GM18867 (cell line): ENCODE results near the gene CCNJL.
A peak's percentile ranks its signal among the peaks of the same experiment; 100 is the strongest.

Source experiments
- ATAC-seq: cut with Tn5 transposase; IDR thresholded peaks from one replicate; pipeline ENCODE4 v1.9.1; 2021; ENCODE audit warnings: mild to moderate bottlenecking, moderate library complexity; ENCODE audit not compliant: unreplicated experiment

CCNJL gene

GRCh38 chr5:160230686-160231527, 81.5 kb downstream of the CCNJL start:
- peak; percentile 60 for ATAC-seq

- ATAC-seq, result no peak
Observed at GRCh38 chr5:160229190-160229742, 83.1 kb downstream of the CCNJL start, which contains the start of gene FABP6. Gene FABP6, plus strand, starts transcription at chr5:160229506. Its CDS starts 52 bp downstream, at chr5:160229558.

- ATAC-seq, result no peak
Observed at GRCh38 chr5:160227012-160227411, 85.4 kb downstream of the CCNJL start.

GRCh38 chr5:160221082-160221481, 91.3 kb downstream of the CCNJL start:
- ATAC-seq, result no peak

GRCh38 chr5:160219356-160219755, 93.0 kb downstream of the CCNJL start:
- ATAC-seq, result no peak

GRCh38 chr5:160213537-160213936, 98.8 kb downstream of the CCNJL start:
- ATAC-seq, result peak; percentile 100

- ATAC-seq, result no peak
Observed at GRCh38 chr5:160211352-160211751, 101.0 kb downstream of the CCNJL start.

GRCh38 chr5:160210606-160211005, 101.8 kb downstream of the CCNJL start:
- ATAC-seq, result no peak

- no peak for ATAC-seq
Observed at GRCh38 chr5:160209917-160210316, 102.4 kb downstream of the CCNJL start.

GRCh38 chr5:160207061-160207460, 105.3 kb downstream of the CCNJL start:
- no peak for ATAC-seq
